Stimulated activated CD8-positive, alpha-beta memory T cell treated with anti-CD3 and anti-CD28 coated beads, Interleukin-7, amount 100 ng/mL, for 4 hours (primary cell): ENCODE measurements around the gene SYT7.

Experiments used
- DNase-seq, 2 donors: peaks; one replicate each; pipeline ENCODE4 v3.0.0-alpha.2; 2020; ENCODE audit warnings: low read depth in 2 of 2

SYT7 gene

GRCh38 chr11:61609000-61609979 lies 28.4 kb upstream of the SYT7 start:
- DNase-seq = no peak

- DNase-seq = no peak
Observed at GRCh38 chr11:61607920-61608599, 27.2 kb upstream of the SYT7 start.

- no peak for DNase-seq
Observed at GRCh38 chr11:61607426-61607825, 26.6 kb upstream of the SYT7 start.

GRCh38 chr11:61603667-61604066 lies 22.8 kb upstream of the SYT7 start:
- DNase-seq = no peak

GRCh38 chr11:61602775-61603569 lies 22.1 kb upstream of the SYT7 start:
- no peak for DNase-seq

GRCh38 chr11:61601512-61601911 lies 20.6 kb upstream of the SYT7 start:
- no peak for DNase-seq

GRCh38 chr11:61599968-61600710 lies 19.3 kb upstream of the SYT7 start:
- DNase-seq = no peak

- no peak for DNase-seq
Observed at GRCh38 chr11:61598886-61599868, 18.3 kb upstream of the SYT7 start.

GRCh38 chr11:61598374-61598773 lies 17.5 kb upstream of the SYT7 start:
- no peak for DNase-seq

- DNase-seq = no peak
Observed at GRCh38 chr11:61596990-61597389, 16.1 kb upstream of the SYT7 start.

- no peak for DNase-seq
Observed at GRCh38 chr11:61596542-61596941, 15.7 kb upstream of the SYT7 start.

- no peak for DNase-seq
Observed at GRCh38 chr11:61594907-61595257, 14.0 kb upstream of the SYT7 start.

- DNase-seq = no peak
Observed at GRCh38 chr11:61593151-61593550, 12.3 kb upstream of the SYT7 start.

GRCh38 chr11:61592176-61592575 lies 11.3 kb upstream of the SYT7 start:
- no peak for DNase-seq

GRCh38 chr11:61589961-61590360 lies 9.1 kb upstream of the SYT7 start:
- no peak for DNase-seq

- no peak for DNase-seq
Observed at GRCh38 chr11:61588728-61589191, 7.9 kb upstream of the SYT7 start.

- peak; percentile 21 to 40 for DNase-seq
Observed at GRCh38 chr11:61587951-61588727, 7.3 kb upstream of the SYT7 start.

- DNase-seq = peak in 1 of 2 donors; percentile 19
Observed at GRCh38 chr11:61587541-61587941, 6.7 kb upstream of the SYT7 start.

GRCh38 chr11:61586792-61587430 lies 6.0 kb upstream of the SYT7 start:
- no peak for DNase-seq
